Lower leg skin (tissue), 3 donors: ENCODE results near the gene APPL2.

Source experiments
- CTCF ChIP-seq, 3 donors: fragments of 450-650 bp; IDR thresholded peaks; one replicate each; pipeline ENCODE4 v1.5.1; 2016; ENCODE audit warnings: antibody characterized with exemption in 3 of 3, mild to moderate bottlenecking in 3 of 3, moderate library complexity in 2 of 3
- POLR2A ChIP-seq, 2 donors: fragments of 450-650 bp; IDR thresholded peaks; one replicate each; pipeline ENCODE4 v1.6.1; 2016 to 2017; ENCODE audit warnings: antibody characterized with exemption in 2 of 2, mild to moderate bottlenecking in 1 of 2, moderate library complexity in 1 of 2

- TF ChIP-seq CTCF (IDR thresholded peaks at IDR 0.05) = no peak
- TF ChIP-seq POLR2A (IDR thresholded peaks at IDR 0.05) = no peak
These were observed 58.8 kb downstream of the APPL2 start for GRCh38 chr12:105177208-105177607.
